Measurements from ENCODE around the gene TBC1D9.

DNA sequence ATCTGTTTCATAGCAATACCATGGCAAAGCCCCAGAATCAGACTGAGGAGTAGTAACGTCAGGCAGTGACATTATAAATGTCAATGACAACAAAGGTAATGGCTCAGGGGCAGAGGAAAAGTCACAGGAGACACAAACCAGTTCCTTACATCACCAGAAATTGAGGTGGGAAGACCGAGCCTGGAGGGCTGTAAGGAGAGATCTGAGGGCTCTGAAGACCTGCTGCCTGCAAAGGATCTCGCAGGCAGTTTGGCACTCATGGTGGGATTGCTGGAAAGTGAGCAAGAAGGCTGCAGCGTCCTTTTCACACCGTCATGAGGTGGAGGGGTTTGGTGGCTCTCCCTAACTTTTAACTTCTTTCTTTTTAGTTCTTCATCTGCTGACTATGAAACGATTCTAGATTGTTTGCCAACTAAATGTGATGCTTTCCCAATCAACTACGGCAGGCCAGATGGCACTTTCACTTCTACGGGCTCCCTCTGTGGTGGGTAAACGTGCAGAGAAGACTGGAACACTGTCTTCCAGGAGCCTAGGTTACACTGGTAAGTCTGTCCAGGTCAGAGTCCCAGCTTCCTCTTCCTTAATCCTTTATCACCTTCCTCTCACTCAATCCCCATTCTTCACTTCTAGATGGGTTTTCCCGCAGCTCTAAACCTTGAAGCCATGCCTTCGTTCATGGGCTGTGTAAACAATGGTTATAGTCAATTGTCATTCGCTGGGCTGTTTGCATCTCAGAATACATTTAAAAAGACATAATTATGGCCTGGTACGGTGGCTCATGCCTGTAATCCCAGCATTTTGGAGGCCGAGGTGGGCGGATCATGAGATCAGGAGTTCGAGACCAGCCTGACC, 58.2 kb downstream of the TBC1D9 start:
- TF ChIP-seq POLR2A (IDR thresholded peaks at IDR 0.05) = no peak
- TF ChIP-seq CTCF (IDR thresholded peaks at IDR 0.05) = no peak
- no peak for TF ChIP-seq POLR2AphosphoS5 (IDR thresholded peaks at IDR 0.05; ENCODE audit: insufficient read depth in 1 of 2, low read depth in 1 of 2)
